GM12801 (cell line): Measurements from ENCODE around the gene GLIS1.

Experiments
- TF ChIP-seq, protein P1 (sequence below): IDR thresholded peaks from one replicate; pipeline ENCODE4 v1.5.1; 2011; ENCODE audit warnings: control low read depth; ENCODE audit not compliant: insufficient read length; ENCODE audit errors: extremely low read depth

The GLIS1 gene

GRCh38 chr1:53739109-53739681 is at the start of gene GLIS1:
TSS of gene GLIS1 (minus strand) at chr1:53739164. CDS start at chr1:53738064, 1,100 bp downstream.
- TF ChIP-seq, protein P1, sequence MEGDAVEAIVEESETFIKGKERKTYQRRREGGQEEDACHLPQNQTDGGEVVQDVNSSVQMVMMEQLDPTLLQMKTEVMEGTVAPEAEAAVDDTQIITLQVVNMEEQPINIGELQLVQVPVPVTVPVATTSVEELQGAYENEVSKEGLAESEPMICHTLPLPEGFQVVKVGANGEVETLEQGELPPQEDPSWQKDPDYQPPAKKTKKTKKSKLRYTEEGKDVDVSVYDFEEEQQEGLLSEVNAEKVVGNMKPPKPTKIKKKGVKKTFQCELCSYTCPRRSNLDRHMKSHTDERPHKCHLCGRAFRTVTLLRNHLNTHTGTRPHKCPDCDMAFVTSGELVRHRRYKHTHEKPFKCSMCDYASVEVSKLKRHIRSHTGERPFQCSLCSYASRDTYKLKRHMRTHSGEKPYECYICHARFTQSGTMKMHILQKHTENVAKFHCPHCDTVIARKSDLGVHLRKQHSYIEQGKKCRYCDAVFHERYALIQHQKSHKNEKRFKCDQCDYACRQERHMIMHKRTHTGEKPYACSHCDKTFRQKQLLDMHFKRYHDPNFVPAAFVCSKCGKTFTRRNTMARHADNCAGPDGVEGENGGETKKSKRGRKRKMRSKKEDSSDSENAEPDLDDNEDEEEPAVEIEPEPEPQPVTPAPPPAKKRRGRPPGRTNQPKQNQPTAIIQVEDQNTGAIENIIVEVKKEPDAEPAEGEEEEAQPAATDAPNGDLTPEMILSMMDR = no peak

GRCh38 chr1:53787655-53788054 is 48.7 kb upstream of the GLIS1 start:
- TF ChIP-seq, protein P1 = no peak

GRCh38 chr1:53783056-53783455 is 44.1 kb upstream of the GLIS1 start:
- TF ChIP-seq, protein P1 = no peak

DNA sequence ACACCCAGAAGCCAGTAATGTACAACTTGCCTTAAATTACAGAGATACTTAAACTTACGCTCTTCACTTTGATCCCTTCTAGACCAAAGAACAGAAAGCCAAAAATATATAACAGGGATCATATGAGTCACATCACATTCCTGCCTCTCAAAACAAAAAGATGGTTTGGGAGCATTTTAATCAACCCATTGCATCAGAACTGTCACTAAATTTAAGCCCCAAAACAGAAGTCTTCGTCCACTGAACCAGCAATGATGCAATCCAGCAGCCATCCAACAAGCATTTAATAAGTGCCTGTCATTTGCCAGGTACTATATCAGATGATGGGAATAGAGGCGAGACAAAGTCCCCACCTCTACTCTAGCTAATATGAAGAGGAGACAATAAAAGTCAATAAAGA is 42.7 kb upstream of the GLIS1 start:
- TF ChIP-seq, protein P1 = no peak

DNA sequence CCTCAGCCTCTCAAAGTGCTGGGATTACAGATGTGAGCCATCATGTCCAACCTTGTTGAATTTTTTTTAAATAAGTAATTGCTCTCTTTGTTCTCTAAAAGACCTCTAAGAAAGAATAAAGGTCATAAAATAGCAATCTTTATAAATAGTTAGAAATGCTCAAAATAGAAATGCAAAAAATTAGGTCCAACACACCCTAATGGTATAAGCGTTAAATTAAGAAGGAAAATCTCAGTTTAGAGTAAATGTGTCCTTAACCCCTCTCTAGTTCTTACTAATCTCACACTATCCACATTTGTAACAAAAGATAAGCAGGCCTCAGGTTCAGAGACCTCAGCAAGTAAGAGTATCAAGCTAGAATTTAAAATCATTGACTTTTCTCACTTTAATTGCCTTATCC is 38.3 kb upstream of the GLIS1 start:
- TF ChIP-seq, protein P1 = no peak

- TF ChIP-seq, protein P1 = no peak
These were observed 32.7 kb upstream of the GLIS1 start for GRCh38 chr1:53771648-53772047.

- TF ChIP-seq, protein P1 = no peak
These were observed 30.8 kb upstream of the GLIS1 start for GRCh38 chr1:53769780-53770179.

GRCh38 chr1:53769184-53769583 is 30.2 kb upstream of the GLIS1 start:
- TF ChIP-seq, protein P1 = no peak
